Ishikawa (cell line): Measurements from ENCODE around the gene CCP110.

Experiments
- CEBPB ChIP-seq: IDR thresholded peaks from 2 replicates; pipeline ENCODE4 v1.6.1; 2012
- CREB1 ChIP-seq: IDR thresholded peaks from 2 replicates; pipeline ENCODE4 v1.6.1; 2012; ENCODE audit warnings: low read depth
- EGR1 ChIP-seq: IDR thresholded peaks from 2 replicates; pipeline ENCODE4 v1.6.1; 2012
- EP300 ChIP-seq: IDR thresholded peaks from 2 replicates; pipeline ENCODE4 v1.6.1; 2012; ENCODE audit warnings: borderline replicate concordance
- FOXM1 ChIP-seq: IDR thresholded peaks from 2 replicates; pipeline ENCODE4 v1.6.1; 2012; ENCODE audit warnings: low read depth, borderline replicate concordance
- MAX ChIP-seq: IDR thresholded peaks from 2 replicates; pipeline ENCODE4 v1.6.1; 2012
- NFIC ChIP-seq: IDR thresholded peaks from 2 replicates; pipeline ENCODE4 v1.6.1; 2012
- RAD21 ChIP-seq: IDR thresholded peaks from 2 replicates; pipeline ENCODE4 v1.6.1; 2012; ENCODE audit warnings: low read depth
- REST ChIP-seq: IDR thresholded peaks from 2 replicates; pipeline ENCODE4 v1.6.1; 2012; ENCODE audit warnings: low read depth, mild to moderate bottlenecking
- TAF1 ChIP-seq: IDR thresholded peaks from 2 replicates; pipeline ENCODE4 v1.6.1; 2012; ENCODE audit warnings: low read depth, mild to moderate bottlenecking
- TCF12 ChIP-seq: IDR thresholded peaks from 2 replicates; pipeline ENCODE4 v1.6.1; 2012; ENCODE audit warnings: low read depth
- TEAD4 ChIP-seq: IDR thresholded peaks from 2 replicates; pipeline ENCODE4 v1.6.1; 2012
- USF1 ChIP-seq: IDR thresholded peaks from 2 replicates; pipeline ENCODE4 v1.6.1; 2012
- YY1 ChIP-seq: IDR thresholded peaks from 2 replicates; pipeline ENCODE4 v1.6.1; 2012; ENCODE audit warnings: low read depth
- ZBTB7A ChIP-seq: IDR thresholded peaks from 2 replicates; pipeline ENCODE4 v1.6.1; 2012; ENCODE audit warnings: low read depth

Gene CCP110

GRCh38 chr16:19542138-19542821 lies 18.5 kb downstream of the CCP110 start:
- peak; percentile 57 for TF ChIP-seq NFIC
- no peak for TF ChIP-seq TAF1

- TF ChIP-seq CREB1 (no peak), TAF1 (no peak), USF1 (no peak), EP300 (no peak), TCF12 (no peak), ZBTB7A (no peak), NFIC (no peak), FOXM1 (no peak), RAD21 (no peak), YY1 (no peak), CEBPB (no peak), TEAD4 (no peak), REST (no peak), MAX (no peak), EGR1 (no peak)
Measured at GRCh38 chr16:19548144-19548543, 24.4 kb downstream of the CCP110 start.

- TF ChIP-seq MAX (no peak), EGR1 (no peak)
Measured at GRCh38 chr16:19549673-19550072, 25.9 kb downstream of the CCP110 start.

- TF ChIP-seq TCF12, result peak; percentile 12; the same call in 1 of the 2 replicates
- no peak; the same call in 1 of the 2 replicates for TF ChIP-seq TAF1
- peak; percentile 100 for TF ChIP-seq YY1
- peak; percentile 25; the same call in 1 of the 2 replicates for TF ChIP-seq ZBTB7A
- TF ChIP-seq EP300, result no peak
- no peak for TF ChIP-seq CEBPB
- TF ChIP-seq USF1, result peak; percentile 79
- TF ChIP-seq MAX, result peak; percentile 72; the same call in 1 of the 2 replicates
- peak; percentile 95 for TF ChIP-seq EGR1
- no peak for TF ChIP-seq TEAD4
- 0 out of 2 replicates have a peak, but pooled peaks have one; percentile 14 for TF ChIP-seq REST
- peak; percentile 33; the same call in 1 of the 2 replicates for TF ChIP-seq CREB1
- no peak for TF ChIP-seq FOXM1
- no peak; the same call in 1 of the 2 replicates for TF ChIP-seq NFIC
- peak; percentile 27; the same call in 1 of the 2 replicates for TF ChIP-seq RAD21
Measured at GRCh38 chr16:19555186-19555937, 31.6 kb downstream of the CCP110 start, which contains the start of gene VPS35L. VPS35L (plus strand) TSS chr16:19555703; CDS start chr16:19555730, 27 bp downstream.

- TF ChIP-seq MAX (no peak), YY1 (0 out of 2 replicates have a peak, but pooled peaks have one; percentile 43)
Measured at GRCh38 chr16:19555938-19556771, 32.4 kb downstream of the CCP110 start.
